ENCODE results near the gene TRAK1.

Gene TRAK1

GRCh38 chr3:42067326-42067725, 23.8 kb upstream of the TRAK1 start:
- DNase-seq (ENCODE audit: low spot score), result peak; percentile 80

GRCh38 chr3:42068303-42069088, 22.7 kb upstream of the TRAK1 start:
- DNase-seq (ENCODE audit: low spot score), result no peak

GRCh38 chr3:42070089-42070488, 21.1 kb upstream of the TRAK1 start:
- no peak for DNase-seq (ENCODE audit: low spot score)

DNA sequence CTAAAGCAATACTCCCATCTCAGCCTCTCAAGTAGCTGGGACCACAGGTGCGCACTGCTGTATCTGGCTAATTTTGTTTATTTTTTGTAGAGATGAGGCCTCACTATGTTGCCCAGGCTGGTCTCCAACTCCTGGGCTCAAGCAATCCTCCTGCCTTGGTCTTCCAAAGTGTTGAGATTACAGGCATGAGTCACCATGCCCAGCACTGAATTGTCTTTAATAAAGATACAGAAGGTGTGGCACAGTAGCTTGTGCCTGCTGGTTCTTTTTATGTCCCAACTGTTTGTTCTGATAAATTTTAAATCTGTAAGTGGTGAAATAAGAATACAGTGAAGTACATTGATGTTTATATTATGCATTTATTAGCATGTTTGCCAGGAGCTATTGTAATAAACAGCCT, 20.6 kb upstream of the TRAK1 start:
- no peak for DNase-seq (ENCODE audit: low spot score)

- peak; percentile 83 for DNase-seq (ENCODE audit: low spot score)
These were observed 19.0 kb upstream of the TRAK1 start for GRCh38 chr3:42071904-42072812.

DNA sequence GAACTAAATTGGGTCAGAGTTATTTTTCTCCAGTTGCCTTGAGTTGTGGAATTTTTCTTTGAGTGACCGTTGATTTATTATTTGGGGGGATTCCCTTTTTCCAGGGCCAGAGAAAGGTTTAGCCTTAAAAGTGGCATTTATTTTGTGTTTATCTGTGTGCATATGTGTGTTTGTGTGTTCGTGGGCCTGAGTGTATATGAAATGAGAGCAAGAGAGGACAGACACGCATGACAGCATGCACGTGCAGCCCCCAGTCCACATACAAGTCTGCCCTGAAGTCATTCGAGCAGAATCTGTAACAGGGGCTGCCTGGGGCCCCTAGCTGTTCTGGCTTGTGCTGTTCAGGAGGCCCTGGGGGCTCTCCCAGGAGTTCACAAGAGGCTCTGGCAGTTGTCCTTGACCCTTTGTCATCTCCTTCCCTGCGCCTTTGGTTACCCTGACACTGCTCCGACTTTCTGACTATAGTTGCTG, 18.3 kb upstream of the TRAK1 start:
- DNase-seq (ENCODE audit: low spot score), result peak; percentile 73

GRCh38 chr3:42077785-42078184, 13.4 kb upstream of the TRAK1 start:
- DNase-seq (ENCODE audit: low spot score), result no peak

DNA sequence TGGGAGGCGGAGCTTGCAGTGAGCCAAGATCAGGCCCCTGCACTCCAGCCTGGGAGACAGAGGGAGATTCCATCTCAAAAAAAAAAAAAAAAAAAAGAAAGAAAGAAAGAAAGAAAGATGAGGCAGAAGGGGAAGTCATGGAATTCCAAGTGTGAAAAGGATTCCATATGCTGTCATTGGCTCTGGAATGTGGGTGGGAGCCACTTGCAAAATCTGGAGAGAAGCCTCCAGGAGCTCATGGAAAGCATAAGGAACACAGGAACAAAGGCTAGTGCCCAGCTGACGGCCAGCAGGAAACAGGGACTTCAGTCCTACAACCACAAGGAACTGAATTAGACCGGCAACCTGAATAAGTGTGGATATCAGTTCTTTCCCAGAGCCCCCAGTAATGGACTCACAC, 12.5 kb upstream of the TRAK1 start:
- no peak for DNase-seq (ENCODE audit: low spot score)

DNA sequence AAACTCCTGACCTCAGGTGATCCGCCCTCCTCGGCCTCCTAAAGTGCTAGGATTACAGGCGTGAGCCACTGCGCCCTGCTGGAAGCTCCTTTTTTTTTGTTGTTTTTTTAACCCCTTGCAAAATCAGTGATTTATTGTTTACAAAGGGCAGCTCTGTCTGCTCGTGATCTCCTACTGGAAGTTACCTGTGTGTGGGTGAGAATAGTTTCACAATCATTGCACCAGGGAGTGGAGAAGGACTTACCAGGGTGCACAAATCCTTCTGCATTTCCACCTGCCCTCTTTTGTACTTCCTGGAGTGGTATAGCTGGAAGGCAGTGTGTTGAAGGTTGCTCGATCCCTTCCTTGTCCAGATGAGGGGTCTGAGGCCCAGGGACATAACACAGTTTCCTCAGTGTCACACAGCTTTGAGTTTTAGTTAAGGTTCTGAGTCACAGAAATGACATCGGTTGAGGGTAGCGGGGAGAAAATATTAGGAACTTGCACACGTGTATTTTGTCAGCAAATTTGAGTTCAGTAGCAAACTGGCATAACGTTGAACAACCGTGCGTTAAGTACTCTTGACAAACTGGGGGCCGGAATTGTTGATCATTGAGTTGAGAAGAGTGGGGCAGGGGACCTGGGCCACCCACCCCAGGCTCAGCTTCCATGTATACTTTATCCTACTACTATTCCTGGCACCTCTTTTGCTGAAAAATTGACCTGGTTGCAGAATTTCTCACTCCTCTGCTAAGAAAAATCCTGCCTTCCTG, 11.3 kb upstream of the TRAK1 start:
- DNase-seq (ENCODE audit: low spot score), result no peak

DNA sequence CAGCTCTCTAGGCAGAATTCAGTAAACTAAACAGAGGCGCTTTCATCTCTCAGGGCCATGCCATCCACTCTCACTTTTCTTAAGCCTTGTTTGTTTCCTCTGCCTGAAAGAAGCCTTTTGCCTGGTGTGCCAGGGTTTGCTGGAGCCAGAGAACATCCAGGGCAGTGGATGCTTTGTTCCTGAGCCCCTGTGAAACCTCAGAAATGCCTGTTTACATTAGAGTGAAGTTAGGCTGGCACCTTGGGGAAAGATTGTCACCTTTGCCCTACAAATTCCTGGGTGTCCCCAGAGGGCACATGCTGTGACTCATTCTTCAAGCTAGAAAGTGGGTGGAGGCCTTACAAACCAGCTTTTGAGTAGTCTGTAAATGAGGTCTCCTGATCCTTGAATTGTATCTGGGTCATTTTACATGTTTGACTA, 10.7 kb upstream of the TRAK1 start:
- DNase-seq (ENCODE audit: low spot score), result no peak

DNA sequence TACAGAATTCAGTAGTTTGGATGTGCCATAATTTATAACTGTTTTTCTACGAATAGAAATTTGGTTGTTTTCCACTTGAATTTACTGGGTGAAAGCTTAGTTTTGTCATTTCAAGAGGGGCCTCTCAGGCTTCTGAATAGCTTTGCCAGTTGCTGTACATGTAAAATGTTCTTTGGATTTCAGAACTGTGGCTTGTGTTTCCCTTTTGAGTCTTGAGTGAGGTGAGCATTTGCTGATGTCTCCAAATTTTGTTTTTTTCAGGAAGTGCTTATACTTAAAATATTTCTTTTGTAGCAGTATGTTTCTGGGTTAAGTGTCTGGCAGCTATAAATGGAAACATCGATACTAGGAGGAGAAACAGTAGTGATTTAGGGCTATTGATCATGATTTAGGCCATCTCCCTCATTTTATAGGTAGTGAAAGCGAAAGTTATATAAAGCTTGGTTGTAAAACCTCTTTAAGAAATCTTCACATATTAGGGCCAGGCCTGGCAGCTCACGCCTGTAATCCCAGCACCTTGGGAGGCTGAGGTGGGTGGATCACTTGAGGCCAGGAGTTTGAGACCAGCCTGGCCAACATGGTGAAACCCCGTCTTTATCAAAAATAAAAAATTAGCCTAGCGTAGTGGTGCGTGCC, 9.2 kb upstream of the TRAK1 start:
- no peak for DNase-seq (ENCODE audit: low spot score)

GRCh38 chr3:42084586-42084985, 6.6 kb upstream of the TRAK1 start:
- DNase-seq (ENCODE audit: low spot score), result no peak

DNA sequence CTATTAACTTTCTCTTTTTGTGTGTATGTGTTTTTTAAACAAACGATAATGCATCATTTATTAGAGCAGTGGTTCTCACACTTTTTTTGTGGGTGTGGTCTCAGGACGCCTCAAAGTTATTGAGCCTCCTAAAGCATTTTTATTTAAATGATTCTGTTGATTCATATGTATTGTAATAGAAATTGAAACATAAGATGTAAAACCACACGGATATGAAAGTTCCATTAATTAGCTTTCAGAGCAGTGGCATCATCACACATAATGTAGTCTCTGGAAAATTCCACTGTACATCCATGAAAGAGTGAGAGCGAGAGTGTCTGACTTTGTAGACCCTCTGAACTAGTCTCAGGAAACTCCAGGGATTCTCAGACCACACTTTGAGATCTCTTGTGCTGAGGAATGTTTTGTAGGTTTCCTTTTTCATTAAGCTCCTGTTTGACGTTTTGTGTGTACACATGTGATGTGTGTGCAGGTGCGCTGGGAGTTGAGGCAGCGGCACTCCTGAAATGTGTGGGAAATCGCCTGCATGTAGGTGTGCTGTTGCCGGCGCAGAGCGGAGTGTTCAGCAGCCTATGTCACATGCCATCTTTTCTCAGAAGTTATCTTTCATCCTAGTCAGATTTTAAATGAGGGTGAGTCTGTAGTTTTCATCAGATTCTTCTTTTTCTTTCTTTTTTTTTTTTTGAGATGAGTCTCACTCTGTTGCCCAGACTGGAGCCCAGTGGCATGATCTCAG, 5.3 kb upstream of the TRAK1 start:
- DNase-seq (ENCODE audit: low spot score), result no peak

GRCh38 chr3:42088803-42089530, 2.2 kb upstream of the TRAK1 start:
- DNase-seq (ENCODE audit: low spot score), result no peak

- DNase-seq (ENCODE audit: low spot score), result no peak
These were observed 849 bp downstream of the TRAK1 start for GRCh38 chr3:42092006-42092405.

- DNase-seq (ENCODE audit: low spot score), result no peak
These were observed 3.0 kb downstream of the TRAK1 start for GRCh38 chr3:42094128-42094527.

- no peak for DNase-seq (ENCODE audit: low spot score)
These were observed 3.7 kb downstream of the TRAK1 start for GRCh38 chr3:42094691-42095391.

GRCh38 chr3:42095540-42095939, 4.4 kb downstream of the TRAK1 start:
- no peak for DNase-seq (ENCODE audit: low spot score)

DNA sequence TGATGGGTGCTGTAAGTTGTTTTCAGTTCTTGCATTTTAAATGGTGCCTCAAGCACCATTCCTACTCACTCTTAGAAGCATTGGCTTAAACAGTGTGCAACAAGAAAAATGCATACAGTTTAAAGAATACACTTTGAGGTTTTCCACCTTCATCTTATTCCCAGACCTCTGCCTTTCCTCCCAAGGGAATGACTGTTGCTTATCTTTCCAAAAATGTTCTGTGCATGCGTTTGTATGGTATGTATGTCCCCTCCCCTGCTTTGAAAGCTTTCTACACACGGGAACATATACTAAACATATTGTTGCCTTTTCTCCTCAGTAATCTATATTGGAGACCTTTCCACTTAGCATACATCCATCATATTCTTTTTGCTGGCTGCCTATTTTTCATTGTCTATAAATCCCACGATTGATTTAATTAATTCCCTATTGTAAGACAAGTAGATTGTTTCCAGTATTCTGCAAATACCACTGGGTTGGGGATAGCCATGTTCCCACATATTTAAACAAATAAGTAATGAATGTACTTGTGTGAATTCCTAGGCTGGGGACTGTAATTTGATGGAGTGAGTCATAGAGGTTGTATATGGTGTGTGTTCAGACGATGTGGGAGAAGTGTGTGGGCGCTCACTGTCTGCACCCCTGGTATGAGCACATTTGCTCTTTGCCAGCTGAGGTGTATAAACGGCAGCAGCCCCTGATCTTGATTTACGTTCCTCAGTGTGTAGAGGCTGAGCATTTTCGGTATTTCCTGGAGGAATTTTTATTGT, 5.8 kb downstream of the TRAK1 start:
- no peak for DNase-seq (ENCODE audit: low spot score)

Measured in NAMALWA (cell line).